ENCODE data around the gene CHD2.
"Not testable (repeated sequence)": the region's sequence is repeated elsewhere in the genome, so short reads cannot be mapped to it uniquely, and the experiment has no call there.

DNA sequence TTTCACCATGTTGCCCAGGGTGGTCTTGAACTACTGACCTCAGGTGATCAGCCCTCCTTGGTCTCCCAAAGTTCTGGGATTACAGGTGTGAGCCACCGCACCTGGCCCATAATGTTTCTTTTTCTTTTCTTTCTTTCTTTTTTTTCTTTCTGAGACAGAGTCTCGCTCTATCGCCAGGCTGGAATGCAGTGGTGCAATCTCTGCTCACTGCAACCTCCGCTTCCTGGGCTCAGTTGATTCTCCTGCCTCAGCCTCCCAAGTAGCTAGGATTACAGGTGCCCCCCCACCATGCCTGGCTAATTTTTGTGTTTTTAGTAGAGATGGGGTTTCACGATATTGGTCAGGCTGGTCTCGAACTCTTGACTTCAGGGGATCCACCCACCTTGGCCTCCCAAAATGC is 27.2 kb upstream of the CHD2 start:
- TF ChIP-seq, protein P1, sequence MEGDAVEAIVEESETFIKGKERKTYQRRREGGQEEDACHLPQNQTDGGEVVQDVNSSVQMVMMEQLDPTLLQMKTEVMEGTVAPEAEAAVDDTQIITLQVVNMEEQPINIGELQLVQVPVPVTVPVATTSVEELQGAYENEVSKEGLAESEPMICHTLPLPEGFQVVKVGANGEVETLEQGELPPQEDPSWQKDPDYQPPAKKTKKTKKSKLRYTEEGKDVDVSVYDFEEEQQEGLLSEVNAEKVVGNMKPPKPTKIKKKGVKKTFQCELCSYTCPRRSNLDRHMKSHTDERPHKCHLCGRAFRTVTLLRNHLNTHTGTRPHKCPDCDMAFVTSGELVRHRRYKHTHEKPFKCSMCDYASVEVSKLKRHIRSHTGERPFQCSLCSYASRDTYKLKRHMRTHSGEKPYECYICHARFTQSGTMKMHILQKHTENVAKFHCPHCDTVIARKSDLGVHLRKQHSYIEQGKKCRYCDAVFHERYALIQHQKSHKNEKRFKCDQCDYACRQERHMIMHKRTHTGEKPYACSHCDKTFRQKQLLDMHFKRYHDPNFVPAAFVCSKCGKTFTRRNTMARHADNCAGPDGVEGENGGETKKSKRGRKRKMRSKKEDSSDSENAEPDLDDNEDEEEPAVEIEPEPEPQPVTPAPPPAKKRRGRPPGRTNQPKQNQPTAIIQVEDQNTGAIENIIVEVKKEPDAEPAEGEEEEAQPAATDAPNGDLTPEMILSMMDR (IDR thresholded peaks at IDR 0.05), result not testable (repeated sequence)
- not testable (repeated sequence) for TF ChIP-seq POLR2A (IDR thresholded peaks at IDR 0.05)

Measured in thyroid gland (tissue), 4 donors.